Cardiac muscle cell (in vitro differentiated cells and primary cell): ENCODE data around the gene NLRP5. TPM values are rescaled to one million over a fixed set of nuclear protein-coding genes. Genes with fewer than 3 reads are reported as not detected.
A peak's percentile ranks its signal among the peaks of the same experiment; 100 is the strongest.
"Not testable (repeated sequence)": the region's sequence is repeated elsewhere in the genome, so short reads cannot be mapped to it uniquely, and the experiment has no call there.

Experiments
- DNase-seq, 2 donors: peaks; one replicate each; pipeline versions ENCODE4 v3.0.0 to v3.0.0-alpha.2; 2010 to 2017; ENCODE audit warnings: low read depth in 1 of 2, low spot score in 1 of 2
- H3K27ac ChIP-seq: fragments of 200-600 bp; sonication (generic); 2 replicates; pipeline ENCODE4 v1.5.1; 2016
- H3K27me3 ChIP-seq: fragments of 200-600 bp; sonication (generic); 2 replicates; pipeline ENCODE4 v1.6.0; 2016; ENCODE audit warnings: control low read depth
- H3K36me3 ChIP-seq: fragments of 200-600 bp; sonication (generic); 2 replicates; pipeline ENCODE4 v1.5.1; 2016; ENCODE audit warnings: control low read depth
- H3K4me1 ChIP-seq: fragments of 200-600 bp; sonication (generic); 2 replicates; pipeline ENCODE4 v1.8.1; 2017; ENCODE audit warnings: low read depth, mild to moderate bottlenecking, mixed run types
- H3K4me3 ChIP-seq: fragments of 200-600 bp; sonication (generic); 2 replicates; pipeline ENCODE4 v1.5.1; 2016; ENCODE audit warnings: mild to moderate bottlenecking
- H3K9me3 ChIP-seq: fragments of 200-600 bp; sonication (generic); 2 replicates; pipeline ENCODE4 v1.5.1; 2017; ENCODE audit warnings: low read depth, mild to moderate bottlenecking, control low read depth
- polyA plus RNA-seq: library from polyadenylated mRNA; unstranded; fragments of >200 nt; fragmentation: Nextera tagmentation; extraction: Ambion mirVana; gene quantifications from 2 replicates; pipeline ENCODE4 v1.2.1, GENCODE V29; 2016
- total RNA-seq: library from RNA; depleted of rRNA; stranded (reverse); fragments of >200 nt; gene quantifications from 2 replicates; pipeline ENCODE4 v1.2.3, GENCODE V29; 2016
- TF ChIP-seq, protein P1 (sequence below): IDR thresholded peaks from 2 replicates; pipeline ENCODE4 v1.5.1; 2012; ENCODE audit warnings: low read depth, mild to moderate bottlenecking, low read length

The NLRP5 gene
- total and polyA plus RNA-seq, 2 experiments from 2014 or later, result not detected

GRCh38 chr19:56097306-56097705 lies 110.7 kb downstream of the NLRP5 start:
- DNase-seq, result no peak
- TF ChIP-seq, protein P1, sequence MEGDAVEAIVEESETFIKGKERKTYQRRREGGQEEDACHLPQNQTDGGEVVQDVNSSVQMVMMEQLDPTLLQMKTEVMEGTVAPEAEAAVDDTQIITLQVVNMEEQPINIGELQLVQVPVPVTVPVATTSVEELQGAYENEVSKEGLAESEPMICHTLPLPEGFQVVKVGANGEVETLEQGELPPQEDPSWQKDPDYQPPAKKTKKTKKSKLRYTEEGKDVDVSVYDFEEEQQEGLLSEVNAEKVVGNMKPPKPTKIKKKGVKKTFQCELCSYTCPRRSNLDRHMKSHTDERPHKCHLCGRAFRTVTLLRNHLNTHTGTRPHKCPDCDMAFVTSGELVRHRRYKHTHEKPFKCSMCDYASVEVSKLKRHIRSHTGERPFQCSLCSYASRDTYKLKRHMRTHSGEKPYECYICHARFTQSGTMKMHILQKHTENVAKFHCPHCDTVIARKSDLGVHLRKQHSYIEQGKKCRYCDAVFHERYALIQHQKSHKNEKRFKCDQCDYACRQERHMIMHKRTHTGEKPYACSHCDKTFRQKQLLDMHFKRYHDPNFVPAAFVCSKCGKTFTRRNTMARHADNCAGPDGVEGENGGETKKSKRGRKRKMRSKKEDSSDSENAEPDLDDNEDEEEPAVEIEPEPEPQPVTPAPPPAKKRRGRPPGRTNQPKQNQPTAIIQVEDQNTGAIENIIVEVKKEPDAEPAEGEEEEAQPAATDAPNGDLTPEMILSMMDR, result no peak
- no peaks in the 10 kb centered on the region for H3K4me1 ChIP-seq
- no peaks in the 10 kb centered on the region for H3K36me3 ChIP-seq
- H3K4me3 ChIP-seq, result no peak overlapping the region
- H3K9me3 ChIP-seq, result no peaks in the 10 kb centered on the region
- H3K27me3 ChIP-seq, result no peaks in the 10 kb centered on the region
- peak overlapping the region; percentile 36 for H3K27ac ChIP-seq

GRCh38 chr19:56097776-56098175 lies 111.2 kb downstream of the NLRP5 start:
- Histone ChIP-seq H3K27ac (peak overlapping the region; percentile 36), H3K9me3 (no peaks in the 10 kb centered on the region), H3K4me3 (no peak overlapping the region), H3K27me3 (no peaks in the 10 kb centered on the region), H3K36me3 (no peaks in the 10 kb centered on the region), H3K4me1 (no peaks in the 10 kb centered on the region)
- DNase-seq, result no peak
- TF ChIP-seq, protein P1, result no peak

DNA sequence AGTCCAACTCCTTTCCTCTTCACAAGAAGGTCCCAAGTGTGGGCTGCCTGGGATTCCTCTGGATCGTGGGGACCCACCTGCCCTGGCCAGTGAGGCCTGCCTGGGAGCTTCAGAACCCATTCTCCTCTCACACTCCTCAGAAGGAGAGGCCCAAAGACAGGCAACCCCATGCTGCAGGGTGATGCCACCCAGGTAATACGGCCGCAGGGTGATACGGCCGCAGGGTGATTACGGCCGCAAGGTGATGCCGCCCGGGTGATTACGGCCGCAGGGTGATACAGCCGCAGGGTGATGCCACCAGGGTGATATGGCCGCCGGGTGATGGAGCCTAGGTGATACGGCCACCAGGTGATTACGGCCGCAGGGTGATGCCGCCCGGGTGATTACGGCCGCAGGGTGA lies 111.7 kb downstream of the NLRP5 start:
- not testable (repeated sequence) for H3K4me1 ChIP-seq, H3K9me3 ChIP-seq, DNase-seq, H3K27me3 ChIP-seq, H3K36me3 ChIP-seq, H3K27ac ChIP-seq, H3K4me3 ChIP-seq

DNA sequence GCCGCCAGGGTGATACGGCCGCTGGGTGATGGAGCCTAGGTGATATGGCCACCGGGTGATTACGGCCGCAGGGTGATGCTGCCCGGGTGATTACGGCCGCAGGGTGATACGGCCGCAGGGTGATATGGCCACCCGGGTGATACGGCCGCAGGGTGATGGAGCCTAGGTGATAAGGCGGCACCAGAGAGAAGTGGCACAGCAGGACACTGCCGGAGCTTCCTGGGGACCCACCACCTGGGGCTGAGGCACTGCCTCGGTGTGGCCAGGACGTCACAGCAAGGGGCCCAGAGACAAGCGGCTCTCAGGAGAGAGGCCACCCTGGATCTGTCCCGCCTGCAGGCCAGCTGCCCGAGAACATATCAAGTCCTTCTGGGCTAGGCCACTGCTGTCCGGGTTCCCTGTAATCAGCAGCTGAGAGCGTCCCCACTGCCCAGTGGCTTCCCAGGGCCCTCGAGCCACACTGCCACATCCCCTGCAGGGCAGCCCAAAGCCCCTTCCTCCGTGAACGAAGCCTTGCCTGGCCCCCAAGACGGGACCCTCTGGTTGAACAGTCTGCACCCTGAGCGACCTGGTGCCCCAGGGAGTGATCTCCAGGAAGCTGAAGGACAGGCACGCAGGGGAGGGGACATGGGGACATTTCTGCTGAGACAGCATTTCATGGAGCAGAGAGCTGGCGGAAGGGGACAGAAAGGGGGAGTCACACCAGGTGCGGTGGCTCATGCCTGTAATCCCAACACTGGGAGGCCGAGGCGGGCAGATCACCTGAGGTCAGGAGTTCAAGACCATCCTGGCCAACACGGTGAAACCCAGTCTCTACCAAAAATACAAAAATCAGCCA lies 112.4 kb downstream of the NLRP5 start:
- TF ChIP-seq, protein P1, result no peak
- no peaks in the 10 kb centered on the region for H3K27me3 ChIP-seq
- no peak overlapping the region for H3K4me3 ChIP-seq
- DNase-seq, result no peak
- no peaks in the 10 kb centered on the region for H3K9me3 ChIP-seq
- H3K4me1 ChIP-seq, result no peaks in the 10 kb centered on the region
- no peaks in the 10 kb centered on the region for H3K36me3 ChIP-seq
- no peak overlapping the region for H3K27ac ChIP-seq

DNA sequence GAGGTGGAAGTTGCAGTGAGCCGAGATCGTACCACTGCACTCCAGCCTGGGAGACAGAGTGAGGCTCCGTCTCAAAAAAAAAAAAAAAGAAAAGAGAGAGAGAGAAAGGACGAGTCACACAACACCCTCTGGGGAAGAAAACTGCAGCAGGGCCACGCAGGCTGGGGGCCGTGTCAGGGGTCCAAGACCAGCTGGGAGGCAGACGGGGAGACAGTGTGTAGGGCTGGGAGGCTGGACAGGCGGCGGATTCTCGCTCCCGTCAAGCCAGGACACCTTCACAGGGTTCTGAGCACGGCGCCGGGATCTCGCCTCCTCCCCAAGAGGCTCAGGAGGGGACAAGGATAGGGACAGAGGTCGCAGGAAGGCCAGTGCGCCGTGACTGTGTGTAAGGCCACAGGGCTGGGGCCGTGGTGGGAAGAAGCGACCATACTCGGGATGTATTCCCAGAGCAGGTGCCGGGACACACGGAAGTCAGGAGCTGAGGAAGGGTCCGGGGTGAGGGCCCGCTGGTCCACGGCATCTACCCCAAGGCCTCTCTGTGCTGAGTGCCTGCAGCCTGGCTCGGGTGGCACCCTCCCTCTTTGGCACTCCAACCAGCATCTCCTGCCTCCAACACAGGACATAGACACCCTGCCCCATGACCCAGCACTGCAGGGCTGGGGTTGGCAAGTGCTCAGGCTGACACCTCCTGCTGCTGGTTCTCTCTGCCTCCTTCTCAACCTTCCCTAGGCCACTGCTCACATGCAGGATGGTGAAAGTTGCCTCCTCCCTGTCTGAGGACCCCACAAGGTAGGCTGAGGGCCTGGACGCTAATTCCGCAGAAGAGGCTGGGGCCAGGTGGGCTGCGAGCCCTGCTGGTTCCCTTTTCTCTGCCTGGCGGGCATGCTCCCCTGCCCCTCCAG lies 113.3 kb downstream of the NLRP5 start:
- Histone ChIP-seq H3K4me3 (no peak overlapping the region), H3K27me3 (no peaks in the 10 kb centered on the region), H3K9me3 (no peaks in the 10 kb centered on the region), H3K36me3 (no peaks in the 10 kb centered on the region), H3K4me1 (no peaks in the 10 kb centered on the region), H3K27ac (no peak overlapping the region)
- TF ChIP-seq, protein P1, result no peak
- DNase-seq, result no peak

DNA sequence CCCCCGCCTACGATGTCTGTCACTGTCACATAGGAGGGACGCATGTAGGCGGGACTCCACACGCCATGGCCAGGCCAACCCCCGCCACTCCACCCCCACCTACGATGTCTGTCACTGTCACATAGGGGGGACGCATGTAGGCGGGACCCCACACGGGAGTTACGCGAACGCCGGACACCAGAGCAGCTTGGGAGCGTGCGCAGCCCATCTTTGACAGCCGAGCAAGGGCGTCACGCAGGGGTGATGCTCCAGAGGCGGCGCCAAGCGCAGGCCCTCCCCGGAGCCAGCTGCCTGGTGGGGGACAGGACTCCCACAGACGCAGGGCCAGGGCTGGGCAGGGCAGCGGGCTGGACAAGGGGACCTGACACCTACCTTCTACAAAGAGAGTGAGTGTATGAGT lies 114.5 kb downstream of the NLRP5 start:
- no peak for DNase-seq
- no peak overlapping the region for H3K4me3 ChIP-seq
- TF ChIP-seq, protein P1, result no peak
- peaks cover 4% of the 10 kb centered on the region for H3K4me1 ChIP-seq
- no peaks in the 10 kb centered on the region for H3K36me3 ChIP-seq
- H3K27me3 ChIP-seq, result no peaks in the 10 kb centered on the region
- H3K9me3 ChIP-seq, result no peaks in the 10 kb centered on the region
- H3K27ac ChIP-seq, result no peak overlapping the region
